DMS53 treated with DMSO at 0.1 percent for 48 hours (cell line): ENCODE results near the gene AUNIP.

Source experiments
- DNase-seq: peaks from one replicate; lab custom pipeline; 2025; ENCODE audit not compliant: unreplicated experiment; lab: John Stamatoyannopoulos, UW

AUNIP gene

GRCh38 chr1:25832336-25833037 is 26.8 kb downstream of the AUNIP start:
- no peak for DNase-seq

DNA sequence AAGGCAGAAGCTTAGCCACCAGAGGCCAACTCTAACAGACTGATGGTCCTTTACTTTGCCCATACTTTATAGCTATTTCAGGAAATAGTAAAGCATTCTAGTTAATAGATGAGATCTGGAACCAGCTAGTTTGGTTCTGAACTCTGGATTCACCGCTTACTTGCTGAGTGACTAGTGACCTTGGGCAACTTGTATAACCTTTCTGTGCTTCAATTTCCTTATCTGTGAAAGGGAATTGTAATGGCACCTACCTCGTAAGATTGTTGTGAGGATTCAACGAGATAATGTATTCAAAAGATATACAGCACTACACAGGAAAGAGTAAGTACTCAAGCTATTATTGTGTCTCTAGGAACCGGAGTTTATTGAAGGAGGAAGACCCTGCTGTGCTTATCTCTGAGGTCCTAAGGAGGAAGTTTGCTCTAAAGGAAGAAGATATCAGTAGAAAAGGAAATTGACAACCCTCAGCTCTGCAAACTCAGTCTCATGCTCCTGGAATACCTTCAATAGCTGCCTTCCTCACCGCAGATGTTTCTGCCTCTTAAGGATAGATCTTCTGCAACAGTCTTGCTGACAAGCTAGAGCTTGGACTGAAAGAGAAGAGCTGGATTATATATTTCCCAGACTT is 27.6 kb downstream of the AUNIP start:
- DNase-seq = no peak

DNA sequence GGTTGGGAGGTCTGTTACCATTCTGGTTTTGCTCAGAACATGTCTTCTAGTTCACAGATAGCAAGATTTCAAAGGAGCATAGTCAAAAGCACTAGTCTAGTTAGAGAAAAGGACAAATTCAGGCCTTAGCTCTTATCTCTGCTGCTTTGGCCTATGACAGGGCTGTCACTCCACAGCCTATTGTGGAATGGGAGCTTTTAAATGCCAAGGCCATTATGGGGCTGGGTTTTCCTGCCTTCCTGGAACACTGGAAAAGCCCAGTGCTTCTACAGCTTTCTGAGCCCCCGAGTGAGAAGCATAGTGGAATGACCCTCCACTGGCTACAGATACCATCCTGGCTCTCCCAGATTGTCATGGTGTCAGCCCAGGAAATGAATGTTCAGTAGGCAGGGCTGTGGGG is 30.2 kb downstream of the AUNIP start:
- DNase-seq = no peak

GRCh38 chr1:25828491-25828890 is 30.8 kb downstream of the AUNIP start:
- no peak for DNase-seq

- DNase-seq = no peak
Observed at GRCh38 chr1:25826571-25826970, 32.7 kb downstream of the AUNIP start.

- DNase-seq = no peak
Observed at GRCh38 chr1:25825605-25826004, 33.7 kb downstream of the AUNIP start.

DNA sequence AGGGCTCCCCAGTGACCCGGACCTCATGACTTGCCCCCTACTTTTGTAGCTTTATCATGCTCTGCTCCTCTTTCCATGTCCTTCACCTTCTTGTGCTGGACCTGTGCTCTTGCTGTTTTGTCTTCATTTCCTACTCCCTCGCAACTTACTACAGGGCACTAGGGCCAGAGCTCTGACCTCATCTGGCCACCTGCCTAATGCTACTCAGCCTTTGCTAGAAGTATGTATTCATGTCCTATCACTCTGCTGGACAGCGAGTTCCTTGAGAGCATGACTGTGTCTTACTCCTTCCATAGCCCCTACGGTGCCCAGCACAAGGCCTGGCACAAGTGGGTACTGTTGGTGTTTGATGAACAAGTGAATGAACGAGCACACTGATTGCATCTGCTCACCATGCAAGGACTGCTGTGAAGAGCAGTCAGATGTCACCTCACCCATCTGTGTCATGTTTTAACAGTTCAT is 37.6 kb downstream of the AUNIP start:
- DNase-seq = no peak

DNA sequence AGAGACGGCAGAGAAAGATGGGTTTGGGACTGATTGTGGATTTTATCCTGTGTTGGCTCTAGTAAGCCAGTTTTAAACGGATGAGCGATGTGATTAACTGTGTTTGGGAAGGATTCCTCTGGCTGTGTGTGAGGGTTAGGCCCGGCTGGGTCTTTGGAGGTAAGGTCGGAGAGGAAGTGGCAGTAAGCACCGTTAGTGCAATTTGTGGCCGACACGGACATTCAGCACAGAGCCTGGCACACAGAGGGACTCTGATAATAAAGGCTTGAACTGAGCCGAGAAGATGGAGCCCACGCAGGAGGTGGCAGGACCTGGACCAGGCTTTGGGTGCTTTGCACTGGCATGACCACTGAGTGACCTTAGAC is 38.2 kb downstream of the AUNIP start:
- DNase-seq = no peak

DNA sequence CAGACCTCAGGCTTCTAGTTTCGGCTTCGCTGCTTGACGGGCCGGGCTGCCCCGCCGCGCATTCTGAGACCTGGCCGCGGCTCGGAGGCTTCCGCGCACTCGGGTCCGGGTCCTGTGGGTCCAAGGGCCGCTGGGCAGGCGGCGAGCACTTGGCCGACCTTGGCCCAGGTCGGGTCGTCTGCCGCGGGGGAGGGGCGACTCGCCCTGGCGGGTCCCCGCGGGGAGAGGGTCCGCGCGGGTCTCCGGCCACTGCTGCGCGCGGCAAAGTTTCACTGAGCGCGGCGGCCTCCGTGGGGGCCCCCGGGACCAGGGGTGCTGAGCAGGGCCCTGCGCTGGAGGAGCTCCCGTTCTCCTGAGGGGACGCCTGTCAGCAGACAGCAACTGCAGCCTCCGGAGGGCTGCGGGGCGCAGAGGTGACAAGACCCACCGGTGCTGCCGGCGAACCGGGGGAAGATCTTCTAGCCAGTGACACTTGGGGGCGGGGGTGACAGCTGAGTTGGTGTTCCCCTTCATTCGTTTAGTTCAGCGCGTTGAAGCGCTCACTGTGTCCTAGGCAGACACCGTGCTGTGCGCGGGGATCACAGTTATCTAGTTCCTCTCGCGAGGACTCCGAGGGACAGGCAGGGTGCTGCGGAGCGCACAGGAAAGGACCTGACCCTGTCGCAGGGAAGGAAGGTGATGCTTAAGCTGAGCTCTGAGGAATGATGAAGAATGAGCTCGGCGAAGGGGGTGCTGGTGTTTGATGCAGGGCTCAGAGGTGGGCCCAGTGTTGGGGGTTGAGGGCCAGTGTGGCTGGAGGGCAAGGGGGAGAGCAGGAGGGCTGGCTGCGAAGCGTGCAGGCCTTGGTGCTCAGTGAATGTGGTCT is 38.8 kb downstream of the AUNIP start:
- DNase-seq = peak; percentile 51

DNA sequence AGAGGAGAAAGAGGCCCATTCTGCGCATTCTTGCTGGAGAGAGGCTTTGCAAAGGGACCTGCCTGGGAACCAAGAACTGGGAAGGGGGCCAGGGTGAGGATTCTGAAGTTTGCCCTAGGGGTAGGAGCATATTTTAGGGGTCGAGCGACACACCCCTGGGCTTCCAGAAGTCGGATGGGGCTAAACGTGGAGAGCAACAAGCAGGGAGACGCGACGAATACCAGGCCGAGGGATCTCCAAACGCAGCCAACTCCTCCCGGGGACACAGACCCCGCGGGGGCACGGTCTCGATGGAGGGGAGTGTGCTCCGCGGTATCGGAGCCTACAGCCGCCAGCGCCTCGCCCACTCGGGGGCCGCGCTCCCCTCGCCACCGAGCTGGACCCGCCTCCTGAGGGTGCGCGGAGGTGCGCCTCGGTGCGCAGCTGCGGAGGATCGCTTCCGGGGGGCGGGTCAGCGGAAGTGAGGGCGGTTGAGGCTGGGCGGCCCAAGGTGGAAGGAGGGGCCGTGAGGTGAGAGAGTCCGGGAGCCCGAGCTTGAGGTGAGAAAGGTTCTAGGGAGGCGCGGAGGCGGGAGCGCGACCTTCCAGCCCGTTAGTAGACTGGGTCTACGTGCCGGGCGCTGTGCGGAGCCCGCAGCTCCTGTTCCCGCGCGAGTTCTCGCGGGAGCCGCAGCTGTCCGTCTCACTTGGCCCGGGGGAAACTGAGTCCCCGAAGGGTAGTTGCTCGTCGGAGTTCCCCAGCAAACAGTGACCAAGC is 39.6 kb downstream of the AUNIP start, which contains the start of gene MTFR1L:
Gene MTFR1L, plus strand, starts transcription at position 464 of the 756 bp plus-strand sequence. CDS start 3,151 bp downstream, outside the sequence.
- peak; percentile 83 for DNase-seq

DNA sequence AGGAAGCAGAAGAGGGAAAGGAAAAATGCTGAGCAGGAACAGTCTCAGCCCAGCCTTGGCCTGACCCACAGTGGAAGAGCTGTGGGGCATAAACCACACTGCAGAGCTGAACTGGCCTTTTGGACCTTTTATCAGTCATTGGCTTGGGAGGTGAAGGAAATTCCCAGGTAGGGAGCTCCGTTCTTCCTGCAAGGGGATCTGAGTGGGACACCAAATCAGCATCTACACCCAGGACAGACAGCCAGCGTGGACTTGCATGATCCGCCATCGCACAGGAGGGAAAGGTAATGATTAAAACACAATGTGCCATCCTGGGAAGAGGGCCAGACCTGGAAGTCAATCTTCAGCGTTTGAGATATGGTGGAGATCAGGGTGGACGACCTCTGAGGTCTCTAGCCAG is 40.7 kb downstream of the AUNIP start:
- no peak for DNase-seq

DNA sequence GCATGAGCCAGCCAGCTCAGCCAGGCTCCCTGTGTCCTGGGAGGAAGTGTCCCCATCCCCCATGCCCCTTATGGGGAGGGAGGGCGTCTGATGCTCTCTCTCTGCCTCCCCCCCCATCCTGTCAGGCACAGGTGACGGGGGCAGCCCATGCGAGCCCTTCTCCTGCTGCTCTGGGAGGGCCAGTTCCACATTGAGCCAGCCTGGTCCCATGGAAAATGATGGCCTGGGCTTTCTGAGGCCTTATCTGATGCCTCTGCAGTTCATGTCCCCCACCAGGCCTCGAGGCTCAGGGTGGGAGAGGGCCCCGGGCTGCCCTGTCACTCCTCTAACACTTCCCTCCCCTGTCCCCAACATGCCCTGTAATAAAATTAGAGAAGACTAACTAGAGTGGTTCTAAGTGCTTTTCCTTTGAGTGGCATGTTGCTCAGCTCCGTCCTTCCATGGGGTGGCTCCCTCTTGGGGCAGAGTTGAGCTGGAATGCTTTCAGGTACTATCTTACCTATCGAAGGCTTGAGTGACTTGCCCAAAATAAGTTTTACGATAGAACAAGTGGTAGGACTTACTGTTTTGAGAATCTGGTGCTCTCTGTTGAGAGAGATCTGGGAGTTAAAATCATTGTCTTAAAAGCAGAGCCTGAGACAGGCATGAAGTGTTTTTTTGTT is 41.3 kb downstream of the AUNIP start:
- no peak for DNase-seq

DNA sequence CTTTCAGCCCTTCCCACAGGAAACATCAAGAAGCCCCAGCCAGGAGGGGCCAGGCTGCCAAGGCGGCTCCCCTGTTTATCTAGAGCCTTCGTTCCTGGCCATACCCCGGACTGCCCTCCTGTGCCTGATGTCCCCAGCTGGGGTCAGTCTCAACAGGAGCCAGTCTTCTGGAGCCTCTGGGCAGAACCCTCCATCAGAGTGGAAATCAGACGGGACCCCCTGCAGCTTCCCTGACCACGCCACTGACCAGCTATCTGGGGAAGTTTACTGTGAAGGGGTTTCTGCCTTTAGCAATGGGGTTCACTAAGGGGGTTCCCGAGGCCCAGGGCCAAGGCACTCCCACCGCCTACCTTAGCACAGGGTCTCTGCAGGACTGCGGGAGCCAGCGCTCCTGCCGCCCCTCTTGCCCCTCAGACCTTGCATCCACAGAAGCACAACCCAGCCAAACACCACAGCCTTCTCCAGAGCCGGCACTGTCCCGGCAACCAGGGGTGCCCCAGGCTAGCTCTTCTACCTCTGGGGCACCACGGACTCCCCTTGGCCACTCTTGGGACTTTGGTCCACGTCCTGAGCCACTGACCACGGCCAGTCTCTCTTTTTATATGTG is 43.0 kb downstream of the AUNIP start:
- DNase-seq = no peak

- no peak for DNase-seq
Observed at GRCh38 chr1:25815208-25816111, 43.8 kb downstream of the AUNIP start.

DNA sequence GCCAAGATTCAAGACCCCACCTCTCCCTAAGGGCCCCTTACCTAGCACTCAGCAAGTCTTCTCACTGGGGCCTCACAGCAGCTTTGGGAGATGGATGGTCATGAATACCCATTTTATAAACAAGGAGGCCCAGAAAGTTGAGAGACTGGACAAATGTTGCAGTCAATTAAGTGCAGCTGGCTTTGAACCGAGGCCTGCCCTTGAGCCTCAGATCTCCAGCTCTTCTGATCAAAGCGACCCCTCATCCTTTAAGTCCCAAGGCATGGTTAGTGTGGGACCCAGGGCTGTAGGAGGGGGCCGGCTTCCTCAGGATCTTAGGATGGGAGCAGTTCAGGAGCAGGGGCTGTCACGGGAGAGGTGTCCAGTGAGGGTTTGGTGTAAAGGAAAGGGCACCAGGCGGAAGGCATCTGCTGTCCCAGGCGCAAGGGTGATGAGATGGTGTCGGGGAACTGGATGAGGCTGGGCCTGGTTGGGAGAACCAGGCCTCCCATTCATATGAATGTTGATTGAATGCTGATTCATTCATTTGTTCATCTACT is 44.6 kb downstream of the AUNIP start:
- no peak for DNase-seq

DNA sequence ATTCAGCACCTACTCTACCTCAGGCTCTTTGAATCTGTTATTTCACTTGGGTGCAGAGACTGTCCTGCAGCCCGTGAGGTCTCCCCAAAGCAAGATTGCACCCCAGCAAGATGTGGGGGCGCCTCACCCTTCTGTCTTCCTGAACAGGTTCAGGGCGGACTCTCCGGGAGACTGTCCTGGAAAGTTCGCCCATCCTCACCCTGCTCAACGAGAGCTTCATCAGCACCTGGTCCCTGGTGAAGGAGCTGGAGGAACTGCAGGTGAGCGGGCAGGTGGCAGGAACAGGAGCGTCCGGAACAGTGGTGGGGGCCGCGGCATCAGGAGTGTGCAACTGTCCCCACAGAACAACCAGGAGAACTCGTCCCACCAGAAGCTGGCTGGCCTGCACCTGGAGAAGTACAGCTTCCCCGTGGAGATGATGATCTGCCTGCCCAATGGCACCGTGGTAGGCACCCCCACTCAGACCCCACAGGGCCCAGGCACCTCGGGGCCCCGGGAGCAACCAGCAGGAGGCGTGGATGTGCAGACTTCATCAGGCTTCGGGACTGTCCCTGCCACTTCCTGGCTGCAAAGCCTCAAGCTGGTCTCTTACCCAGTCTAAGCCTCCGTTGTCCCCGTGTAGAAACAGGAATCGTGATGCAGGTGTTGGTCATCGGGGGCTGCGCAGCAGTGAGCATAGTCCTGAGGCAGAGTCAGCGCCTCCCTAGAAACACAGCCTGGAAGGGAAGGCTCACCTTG is 45.4 kb downstream of the AUNIP start:
- DNase-seq = no peak

GRCh38 chr1:25813071-25813733 is 46.1 kb downstream of the AUNIP start:
- no peak for DNase-seq
